OCI-M2 (cell line): ENCODE measurements around the gene C9orf152.
"Not testable (repeated sequence)": the region's sequence is repeated elsewhere in the genome, so short reads cannot be mapped to it uniquely, and the experiment has no call there.

ENCODE experiments used
- DNase-seq: peaks from one replicate; lab custom pipeline; 2025; ENCODE audit not compliant: unreplicated experiment; lab: John Stamatoyannopoulos, UW

C9orf152 gene

GRCh38 chr9:110208031-110208430 lies at the start of gene C9orf152:
Gene C9orf152 (minus strand): TSS chr9:110208159. CDS start chr9:110207579, 580 bp downstream.
- no peak for DNase-seq

- no peak for DNase-seq
Observed at GRCh38 chr9:110257097-110257841, 49.3 kb upstream of the C9orf152 start.

GRCh38 chr9:110256380-110257096 lies 48.6 kb upstream of the C9orf152 start, which contains the start of gene TXN:
Gene TXN (minus strand): TSS chr9:110256507. CDS start chr9:110256435, 72 bp downstream.
- peak; percentile 49 for DNase-seq

GRCh38 chr9:110255463-110256379 lies 47.8 kb upstream of the C9orf152 start:
- DNase-seq = no peak

- no peak for DNase-seq
Observed at GRCh38 chr9:110255034-110255462, 47.1 kb upstream of the C9orf152 start.

- DNase-seq = no peak
Observed at GRCh38 chr9:110254500-110254899, 46.5 kb upstream of the C9orf152 start.

- DNase-seq = no peak
Observed at GRCh38 chr9:110252509-110253139, 44.7 kb upstream of the C9orf152 start.

GRCh38 chr9:110251770-110252169 lies 43.8 kb upstream of the C9orf152 start:
- not testable (repeated sequence) for DNase-seq

- no peak for DNase-seq
Observed at GRCh38 chr9:110251212-110251611, 43.3 kb upstream of the C9orf152 start.

GRCh38 chr9:110249603-110250002 lies 41.6 kb upstream of the C9orf152 start:
- DNase-seq = no peak

GRCh38 chr9:110248361-110248760 lies 40.4 kb upstream of the C9orf152 start:
- DNase-seq = no peak

GRCh38 chr9:110246214-110246613 lies 38.3 kb upstream of the C9orf152 start:
- no peak for DNase-seq

GRCh38 chr9:110244616-110245015 lies 36.7 kb upstream of the C9orf152 start:
- DNase-seq = no peak

GRCh38 chr9:110241858-110242321 lies 33.9 kb upstream of the C9orf152 start:
- no peak for DNase-seq

- no peak for DNase-seq
Observed at GRCh38 chr9:110241260-110241857, 33.4 kb upstream of the C9orf152 start.

GRCh38 chr9:110240198-110240597 lies 32.2 kb upstream of the C9orf152 start:
- DNase-seq = no peak

GRCh38 chr9:110228321-110228720 lies 20.4 kb upstream of the C9orf152 start:
- no peak for DNase-seq

GRCh38 chr9:110224583-110224982 lies 16.6 kb upstream of the C9orf152 start:
- no peak for DNase-seq

- DNase-seq = no peak
Observed at GRCh38 chr9:110220809-110221208, 12.8 kb upstream of the C9orf152 start.

GRCh38 chr9:110217656-110218099 lies 9.7 kb upstream of the C9orf152 start:
- DNase-seq = no peak
